Erythroblast (primary cell): Measurements from ENCODE around the gene CDH2.

Experiments
- GATA1 ChIP-seq: IDR thresholded peaks from 2 replicates; pipeline ENCODE4 v1.6.1; 2011; ENCODE audit warnings: low read depth, mild to moderate bottlenecking, control low read depth, low read length, moderate library complexity
- POLR2A ChIP-seq: IDR thresholded peaks from 2 replicates; pipeline ENCODE4 v1.6.1; 2011; ENCODE audit warnings: mild to moderate bottlenecking, low read length

DNA sequence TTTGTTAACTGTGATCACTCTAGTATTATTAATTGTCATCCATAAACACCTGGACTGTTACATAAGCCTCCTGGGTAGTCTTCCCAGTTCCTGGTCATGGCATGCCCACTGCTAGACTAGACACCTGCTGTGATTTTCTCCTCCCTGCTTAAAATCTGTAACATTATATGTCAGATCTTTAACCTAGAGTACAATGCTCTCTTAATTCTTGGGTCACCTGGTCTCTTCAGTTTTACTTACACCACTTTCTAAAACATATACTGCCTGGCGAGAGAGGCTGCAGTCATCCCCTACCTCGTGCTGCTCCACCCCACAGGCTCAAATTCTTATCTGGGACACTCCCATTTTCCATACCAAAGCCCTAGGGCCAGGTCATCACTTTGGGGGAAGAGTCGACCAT, 161.3 kb downstream of the CDH2 start:
- no peak for TF ChIP-seq POLR2A
- TF ChIP-seq GATA1: no peak
